ENCODE results near the gene PDE9A.
"Not testable (repeated sequence)": the region's sequence is repeated elsewhere in the genome, so short reads cannot be mapped to it uniquely, and the experiment has no call there.

GRCh38 chr21:42801616-42802015 is 148.2 kb downstream of the PDE9A start:
- not testable (repeated sequence) for TF ChIP-seq FOXP1 (CRISPR knock-in tag; IDR thresholded peaks at IDR 0.05; ENCODE audit: borderline replicate concordance); CTCF (IDR thresholded peaks at IDR 0.05); OVOL2 (CRISPR knock-in tag; IDR thresholded peaks at IDR 0.05; ENCODE audit: borderline replicate concordance); SP1 (CRISPR knock-in tag; conservative IDR thresholded peaks at IDR 0.05); USF2 (CRISPR knock-in tag; IDR thresholded peaks at IDR 0.05); CREB1 (CRISPR knock-in tag; IDR thresholded peaks at IDR 0.05)

Data from WTC11 (cell line).